Stimulated activated CD4-positive, alpha-beta T cell treated with anti-CD3 and anti-CD28 coated beads, TNF-alpha, amount 100 ng/mL, for 4 hours (primary cell): ENCODE data around the gene CFAP77.

Experiments used
- DNase-seq, 3 experiments: peaks; one replicate each; pipeline ENCODE4 v3.0.0-alpha.2; 2020; ENCODE audit warnings: low read depth in 3 of 3

The CFAP77 gene

DNA sequence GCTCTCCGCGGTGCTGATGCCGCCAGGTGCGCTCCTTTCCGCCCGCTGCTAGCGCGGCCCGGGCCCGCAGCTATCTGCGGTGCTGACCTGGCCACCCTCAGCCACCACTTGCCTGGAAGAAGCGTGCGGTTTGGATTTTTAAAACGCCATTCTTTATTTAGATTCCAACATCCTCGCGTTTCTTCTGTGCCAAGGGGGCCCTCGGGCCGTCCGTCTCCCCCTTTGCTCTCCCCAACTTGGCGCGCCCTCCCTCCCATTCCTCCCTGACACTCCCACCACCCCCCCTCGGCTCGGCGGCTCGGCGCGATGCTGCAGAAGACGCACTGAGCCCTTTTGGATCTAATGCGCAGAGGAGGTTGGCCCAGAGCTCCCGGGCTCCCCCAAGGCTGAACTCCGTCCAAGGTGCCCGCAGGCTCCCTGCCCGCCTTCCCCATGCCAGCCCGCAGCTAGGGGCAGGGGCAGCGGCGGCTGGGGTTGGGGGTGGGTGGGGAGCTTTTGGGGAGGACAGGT is 172.3 kb downstream of the CFAP77 start, which contains the start of gene BARHL1:
TSS of gene BARHL1 (plus strand) at position 331 of the 510 bp plus-strand sequence. CDS start 192 bp downstream, outside the sequence.
- DNase-seq, result no peak

GRCh38 chr9:132582786-132583583 is 173.0 kb downstream of the CFAP77 start:
- no peak for DNase-seq

- DNase-seq, result no peak
Observed at GRCh38 chr9:132583584-132584304, 173.7 kb downstream of the CFAP77 start.

GRCh38 chr9:132584601-132585560 is 174.9 kb downstream of the CFAP77 start:
- DNase-seq, result no peak

- no peak for DNase-seq
Observed at GRCh38 chr9:132585954-132586829, 176.2 kb downstream of the CFAP77 start.

GRCh38 chr9:132586830-132587591 is 177.0 kb downstream of the CFAP77 start:
- no peak for DNase-seq

DNA sequence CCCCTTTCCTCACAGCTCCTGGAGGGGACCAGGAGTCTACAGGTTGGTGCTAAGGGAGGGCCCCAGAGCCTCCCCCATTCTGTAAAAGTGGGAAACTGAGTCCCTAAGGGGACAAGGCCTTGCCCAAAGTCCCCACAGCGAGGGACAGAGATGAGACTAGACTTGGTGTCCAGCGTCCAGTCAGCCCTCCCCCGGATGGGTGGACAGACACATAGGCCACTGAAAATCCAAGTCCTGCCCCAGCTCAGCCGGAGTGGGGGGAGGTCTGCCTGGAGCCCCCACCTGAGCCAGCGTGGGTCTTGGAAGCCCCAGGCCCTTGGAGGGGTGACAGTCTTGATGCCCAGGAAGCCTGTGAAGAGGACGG is 177.6 kb downstream of the CFAP77 start:
- no peak for DNase-seq

DNA sequence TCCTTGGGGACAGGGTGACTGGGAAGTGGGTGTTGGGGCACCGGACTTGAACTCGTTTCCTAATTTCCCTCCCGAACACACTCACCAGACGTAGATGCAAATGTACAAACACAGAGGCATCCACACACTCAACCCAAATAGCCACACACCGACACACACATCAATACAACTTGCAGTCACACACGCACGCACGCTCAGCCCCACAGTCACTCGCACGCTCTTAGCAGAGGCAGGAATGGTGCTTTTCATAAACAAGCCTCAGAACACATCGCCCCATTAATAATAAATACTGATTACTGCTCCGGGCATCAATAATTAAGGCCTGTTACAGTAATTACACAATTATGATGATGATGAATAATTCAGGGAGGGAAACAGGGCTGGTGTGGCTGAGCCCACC is 178.1 kb downstream of the CFAP77 start:
- DNase-seq, result no peak

DNA sequence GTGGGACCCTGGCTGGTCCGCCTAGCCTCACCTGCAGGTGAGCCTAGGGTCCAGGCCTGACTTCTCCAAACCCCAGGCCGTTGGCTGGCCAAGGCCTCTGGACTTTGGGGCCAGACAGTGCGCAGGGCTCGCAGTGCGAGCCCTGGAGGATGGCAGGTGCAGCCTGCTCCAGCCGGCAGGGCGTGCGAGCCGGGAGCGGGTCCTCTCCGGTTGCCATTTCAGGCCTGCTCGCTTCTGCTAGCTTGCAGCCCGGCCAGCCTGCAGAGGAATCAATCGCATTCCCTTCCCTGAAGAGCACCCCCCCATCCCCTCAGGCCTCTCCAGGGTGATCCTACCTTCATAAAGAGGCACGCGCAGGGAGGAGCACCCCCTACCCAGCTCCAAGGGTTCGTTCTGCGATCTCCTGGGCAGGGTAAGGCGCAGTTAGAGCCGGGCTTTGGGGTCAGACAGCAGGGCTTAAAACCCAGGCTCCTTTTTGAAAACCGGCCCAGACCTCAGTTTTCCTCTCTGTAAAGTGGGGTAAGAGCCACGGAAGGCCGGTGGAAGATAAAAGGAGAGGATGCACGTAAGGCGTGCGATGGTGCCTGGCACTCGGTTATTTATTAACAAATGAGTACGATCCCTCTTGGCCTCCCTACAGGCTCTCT is 178.6 kb downstream of the CFAP77 start:
- DNase-seq, result no peak

- no peak for DNase-seq
Observed at GRCh38 chr9:132589148-132590036, 179.4 kb downstream of the CFAP77 start.

DNA sequence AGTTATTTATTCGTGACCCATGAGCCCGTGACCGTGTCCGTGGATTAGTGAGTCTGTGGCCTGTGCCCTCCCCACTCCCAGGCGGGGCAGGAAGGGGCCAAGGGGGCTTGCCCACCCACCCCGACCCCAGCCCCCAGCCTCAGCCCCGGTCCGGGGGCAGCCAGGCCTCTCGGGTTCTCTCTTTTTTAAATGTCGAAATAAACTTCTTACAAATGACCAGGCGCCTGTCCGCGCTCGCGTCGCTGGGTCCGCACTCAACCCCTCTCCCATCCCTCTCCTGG is 180.0 kb downstream of the CFAP77 start:
- DNase-seq, result no peak

DNA sequence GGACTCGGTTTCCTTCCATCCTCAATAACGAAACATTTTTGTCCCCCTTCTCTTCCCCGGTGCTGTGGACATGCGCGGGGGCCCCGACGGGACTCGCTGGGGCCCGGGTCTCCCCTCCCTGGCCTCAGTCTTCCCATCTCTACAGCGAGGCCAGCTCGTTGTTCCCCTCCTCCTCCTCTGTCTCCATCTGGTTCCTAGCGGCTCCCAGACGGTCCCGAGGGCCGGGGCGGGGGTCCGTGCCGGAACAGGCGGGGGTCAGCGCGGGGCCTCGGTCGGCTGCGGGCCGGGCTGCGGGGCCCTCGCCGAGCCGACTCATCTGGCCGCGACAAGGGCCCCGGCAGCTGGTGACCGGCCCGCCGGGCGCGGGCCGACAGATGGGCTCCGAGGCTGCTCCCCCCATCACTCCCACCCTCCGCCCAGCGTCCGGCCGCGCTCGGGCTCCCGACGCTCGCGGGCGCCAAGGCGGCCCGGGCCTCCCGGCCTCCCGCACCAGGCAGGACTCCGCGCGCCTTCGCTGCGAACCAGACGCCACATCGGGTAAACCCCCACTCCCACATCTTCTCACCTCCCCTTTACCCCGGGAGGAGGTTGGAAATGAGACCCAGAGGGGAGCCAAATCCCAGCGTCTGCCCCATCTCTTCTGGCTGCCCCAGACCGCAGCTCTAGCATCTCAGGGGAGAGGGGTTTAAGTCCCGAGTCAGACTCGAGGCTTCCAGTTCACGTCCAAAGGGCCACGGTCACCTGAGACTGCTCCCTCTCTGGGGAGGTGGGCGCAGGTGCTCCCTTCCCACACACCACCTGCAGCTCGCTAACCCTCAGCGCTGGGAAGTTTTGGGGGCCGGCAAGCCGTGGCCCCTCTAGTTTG is 180.5 kb downstream of the CFAP77 start:
- no peak for DNase-seq

GRCh38 chr9:132591244-132591643 is 181.2 kb downstream of the CFAP77 start:
- no peak for DNase-seq

GRCh38 chr9:132591751-132592314 is 181.8 kb downstream of the CFAP77 start:
- no peak for DNase-seq

DNA sequence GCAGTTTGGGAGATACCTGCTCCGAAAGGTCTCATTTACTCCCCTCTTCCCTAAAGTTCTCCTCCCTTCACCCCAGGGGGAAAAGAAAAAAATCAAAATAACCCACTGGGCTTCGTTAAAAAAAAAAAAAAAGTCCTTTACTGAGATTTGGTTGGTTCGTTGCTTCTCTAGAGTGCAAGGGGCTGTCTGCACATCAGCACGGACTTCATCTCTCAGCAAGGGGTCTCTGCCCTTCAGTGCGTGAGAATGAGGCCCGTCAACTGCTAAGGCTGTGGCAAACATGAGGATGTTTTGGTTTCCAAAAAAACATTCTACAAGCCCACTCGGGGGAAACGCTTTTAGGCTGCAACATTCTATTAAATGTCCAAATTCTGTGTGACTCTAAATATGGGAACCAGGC is 182.4 kb downstream of the CFAP77 start:
- no peak for DNase-seq

DNA sequence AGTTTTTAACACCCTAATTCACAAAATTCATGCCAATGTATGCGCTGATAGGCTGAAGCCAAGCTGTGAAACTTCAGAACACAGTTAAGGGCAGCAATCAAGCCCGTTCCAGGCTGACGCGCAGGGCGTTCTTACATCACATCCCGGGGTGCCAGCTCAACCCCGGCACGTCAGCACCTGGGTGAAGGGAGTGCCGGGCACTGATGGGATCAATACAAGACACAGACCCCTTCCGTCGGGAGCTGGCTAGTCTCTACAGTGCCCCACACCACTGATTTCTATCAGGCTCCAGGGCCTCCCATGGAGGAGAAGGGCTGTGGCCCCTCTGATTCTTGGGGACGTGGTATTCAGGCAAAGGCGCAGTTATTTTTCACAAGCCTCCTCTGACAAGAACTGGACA is 184.4 kb downstream of the CFAP77 start:
- no peak for DNase-seq

DNA sequence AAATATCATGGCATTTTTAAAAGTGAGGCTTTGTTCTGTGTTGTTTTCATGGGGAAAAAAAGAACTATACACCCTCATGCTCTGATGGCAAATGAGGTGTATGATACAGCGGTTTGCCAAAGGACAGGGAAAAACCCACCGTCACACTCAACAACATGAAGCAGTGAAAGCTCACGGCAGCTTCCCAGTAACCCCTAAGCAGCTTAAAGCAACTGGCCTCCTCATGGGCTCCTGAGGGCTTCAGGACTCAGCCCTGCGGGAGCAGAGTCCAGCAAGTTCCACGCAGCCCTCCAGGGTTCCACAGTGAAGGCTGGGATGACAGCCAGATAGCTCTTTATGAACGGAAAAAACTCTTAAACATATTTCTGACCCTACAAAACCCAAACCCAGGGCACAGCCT is 185.3 kb downstream of the CFAP77 start:
- DNase-seq, result no peak
